ENCODE measurements around the gene FHIT. TPM values are rescaled to one million over a fixed set of nuclear protein-coding genes. Genes with fewer than 3 reads are reported as not detected.

The FHIT gene
- total RNA-seq, 2 donors from 2014 or later = 10.4 to 15.8 TPM

DNA sequence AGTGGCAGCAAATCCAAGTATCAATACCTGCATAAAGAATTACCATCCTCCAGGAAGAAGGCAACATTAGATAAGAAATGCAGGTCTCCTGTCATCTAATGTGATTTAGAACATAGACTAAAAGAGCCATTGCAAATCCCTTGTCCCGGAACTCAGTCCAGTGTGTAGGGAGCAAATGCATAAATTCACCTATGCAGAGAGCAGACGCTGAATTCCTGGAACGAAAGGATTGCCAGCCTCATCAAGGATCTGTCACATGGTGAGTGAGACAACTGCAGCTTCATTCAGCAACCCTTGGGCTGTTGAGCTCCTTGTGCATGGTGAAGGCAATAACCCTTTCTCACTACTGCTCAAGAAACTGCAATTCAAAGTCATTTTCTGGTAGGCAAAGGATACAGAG, 1504.7 kb downstream of the FHIT start:
- Histone ChIP-seq H3K27ac (no peak overlapping the region), H3K9me3 (no peaks in the 10 kb centered on the region), H3K4me3 (no peak overlapping the region), H3K27me3 (no peaks in the 10 kb centered on the region), H3K36me3 (replicated peaks in 1 of 2; ENCODE audit: insufficient read depth in 1 of 2, low read depth in 2 of 2) (no peaks in the 10 kb centered on the region), H3K4me1 (no peaks in the 10 kb centered on the region)
- TF ChIP-seq POLR2A (IDR thresholded peaks at IDR 0.05) = no peak
- TF ChIP-seq, protein P1, sequence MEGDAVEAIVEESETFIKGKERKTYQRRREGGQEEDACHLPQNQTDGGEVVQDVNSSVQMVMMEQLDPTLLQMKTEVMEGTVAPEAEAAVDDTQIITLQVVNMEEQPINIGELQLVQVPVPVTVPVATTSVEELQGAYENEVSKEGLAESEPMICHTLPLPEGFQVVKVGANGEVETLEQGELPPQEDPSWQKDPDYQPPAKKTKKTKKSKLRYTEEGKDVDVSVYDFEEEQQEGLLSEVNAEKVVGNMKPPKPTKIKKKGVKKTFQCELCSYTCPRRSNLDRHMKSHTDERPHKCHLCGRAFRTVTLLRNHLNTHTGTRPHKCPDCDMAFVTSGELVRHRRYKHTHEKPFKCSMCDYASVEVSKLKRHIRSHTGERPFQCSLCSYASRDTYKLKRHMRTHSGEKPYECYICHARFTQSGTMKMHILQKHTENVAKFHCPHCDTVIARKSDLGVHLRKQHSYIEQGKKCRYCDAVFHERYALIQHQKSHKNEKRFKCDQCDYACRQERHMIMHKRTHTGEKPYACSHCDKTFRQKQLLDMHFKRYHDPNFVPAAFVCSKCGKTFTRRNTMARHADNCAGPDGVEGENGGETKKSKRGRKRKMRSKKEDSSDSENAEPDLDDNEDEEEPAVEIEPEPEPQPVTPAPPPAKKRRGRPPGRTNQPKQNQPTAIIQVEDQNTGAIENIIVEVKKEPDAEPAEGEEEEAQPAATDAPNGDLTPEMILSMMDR (IDR thresholded peaks at IDR 0.05) = no peak
- no peak for DNase-seq
- ATAC-seq = no peak
- WGBS, 2 donors = 93% methylated on average over 3 of the region's 3 CpGs
- intact Hi-C loops (cut with DNase I) = no loop called here

- intact Hi-C loops (cut with DNase I) = no loop called here
Observed at GRCh38 chr3:59737241-59737640, 1514.0 kb downstream of the FHIT start.

GRCh38 chr3:59734061-59734460, 1517.2 kb downstream of the FHIT start:
- H3K9me3 ChIP-seq = no peaks in the 10 kb centered on the region
- ATAC-seq = no peak
- no peak overlapping the region for H3K4me3 ChIP-seq
- WGBS, 2 donors = 35 to 38% methylated on average over 4 of the region's 4 CpGs
- intact Hi-C loops (cut with DNase I) = no loop called here
- H3K4me1 ChIP-seq = no peaks in the 10 kb centered on the region
- H3K27me3 ChIP-seq = no peaks in the 10 kb centered on the region
- H3K36me3 ChIP-seq (replicated peaks in 1 of 2; ENCODE audit: insufficient read depth in 1 of 2, low read depth in 2 of 2) = no peaks in the 10 kb centered on the region
- no peak for DNase-seq
- TF ChIP-seq POLR2A (IDR thresholded peaks at IDR 0.05) = no peak
- TF ChIP-seq, protein P1 (IDR thresholded peaks at IDR 0.05) = no peak
- H3K27ac ChIP-seq = no peak overlapping the region

More at GRCh38 chr3:59737241-59737640, 1514.0 kb downstream of the FHIT start:
- Histone ChIP-seq H3K27ac (no peak overlapping the region), H3K9me3 (no peaks in the 10 kb centered on the region), H3K27me3 (no peaks in the 10 kb centered on the region), H3K4me3 (no peak overlapping the region), H3K4me1 (no peaks in the 10 kb centered on the region), H3K36me3 (replicated peaks in 1 of 2; ENCODE audit: insufficient read depth in 1 of 2, low read depth in 2 of 2) (no peaks in the 10 kb centered on the region)
- no peak for ATAC-seq
- no peak for TF ChIP-seq POLR2A (IDR thresholded peaks at IDR 0.05)
- no peak for DNase-seq
- 57 to 64% methylated on average over 3 of the region's 3 CpGs for WGBS, 2 donors

GRCh38 chr3:59733041-59733809, 1518.0 kb downstream of the FHIT start:
- no peaks in the 10 kb centered on the region for H3K27me3 ChIP-seq
- no peaks in the 10 kb centered on the region for H3K36me3 ChIP-seq (replicated peaks in 1 of 2; ENCODE audit: insufficient read depth in 1 of 2, low read depth in 2 of 2)
- no peak overlapping the region for H3K27ac ChIP-seq
- no peaks in the 10 kb centered on the region for H3K9me3 ChIP-seq
- TF ChIP-seq, protein P1 (IDR thresholded peaks at IDR 0.05) = no peak
- TF ChIP-seq POLR2A (IDR thresholded peaks at IDR 0.05) = no peak
- WGBS, 2 donors = 83 to 92% methylated on average over 6 of the region's 6 CpGs
- no peak overlapping the region for H3K4me3 ChIP-seq
- no peaks in the 10 kb centered on the region for H3K4me1 ChIP-seq
- ATAC-seq (no peak), DNase-seq (no peak)
- intact Hi-C loops (cut with DNase I) = no loop called here

- 76 to 78% methylated on average over 5 of the region's 5 CpGs for WGBS, 2 donors
- H3K27me3 ChIP-seq = no peaks in the 10 kb centered on the region
Observed at GRCh38 chr3:59731943-59732342, 1519.3 kb downstream of the FHIT start.

More at GRCh38 chr3:59731943-59732342, 1519.3 kb downstream of the FHIT start:
- no peak overlapping the region for H3K27ac ChIP-seq
- ATAC-seq (no peak), DNase-seq (no peak)
- H3K4me3 ChIP-seq = no peak overlapping the region
- no peak for TF ChIP-seq POLR2A (IDR thresholded peaks at IDR 0.05)
- TF ChIP-seq, protein P1 (IDR thresholded peaks at IDR 0.05) = no peak
- no peaks in the 10 kb centered on the region for H3K36me3 ChIP-seq (replicated peaks in 1 of 2; ENCODE audit: insufficient read depth in 1 of 2, low read depth in 2 of 2)
- no peaks in the 10 kb centered on the region for H3K4me1 ChIP-seq
- H3K9me3 ChIP-seq = no peaks in the 10 kb centered on the region
- intact Hi-C loops (cut with DNase I) = no loop called here
